ENCODE measurements around the gene CELF2.

The CELF2 gene

DNA sequence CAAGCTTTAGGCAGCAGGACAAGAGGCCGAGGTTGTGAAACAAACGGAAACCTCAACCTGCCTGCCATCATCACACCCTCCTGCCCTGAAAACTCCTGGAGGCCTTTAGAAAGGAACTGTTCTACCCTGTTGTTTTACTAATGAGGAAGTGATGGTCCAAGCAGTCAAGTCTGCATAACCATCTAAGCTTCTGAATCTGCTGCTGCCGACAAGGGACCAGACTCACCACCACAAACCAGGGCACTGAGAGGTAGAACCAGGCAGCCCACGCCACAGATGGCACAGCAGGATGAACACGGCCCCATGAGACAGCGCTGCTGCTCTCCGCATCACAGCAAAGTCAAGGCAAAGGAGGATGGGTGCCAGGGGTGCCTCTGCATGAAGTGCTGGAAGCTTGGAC, 209.4 kb downstream of the CELF2 start:
- DNase-seq, result no peak

DNA sequence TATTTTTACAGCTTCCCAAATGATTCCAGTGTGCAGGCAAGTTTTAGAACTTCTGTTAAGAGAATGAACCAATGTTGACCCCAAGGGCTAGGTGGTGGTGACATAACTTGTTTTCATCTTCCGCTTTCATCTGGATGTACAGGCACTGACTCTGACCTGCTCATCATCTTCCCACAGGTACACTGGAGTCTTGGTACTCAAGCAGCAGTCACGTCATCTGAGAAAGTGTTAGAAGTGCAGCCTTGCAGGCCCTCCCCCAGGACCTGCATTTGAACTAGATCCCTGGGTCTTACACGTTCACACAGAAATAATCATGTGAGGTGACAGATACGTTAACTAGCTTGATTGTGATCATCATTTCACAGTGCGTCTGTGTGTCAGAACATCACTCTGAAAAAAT, 212.2 kb downstream of the CELF2 start:
- DNase-seq, result no peak

DNA sequence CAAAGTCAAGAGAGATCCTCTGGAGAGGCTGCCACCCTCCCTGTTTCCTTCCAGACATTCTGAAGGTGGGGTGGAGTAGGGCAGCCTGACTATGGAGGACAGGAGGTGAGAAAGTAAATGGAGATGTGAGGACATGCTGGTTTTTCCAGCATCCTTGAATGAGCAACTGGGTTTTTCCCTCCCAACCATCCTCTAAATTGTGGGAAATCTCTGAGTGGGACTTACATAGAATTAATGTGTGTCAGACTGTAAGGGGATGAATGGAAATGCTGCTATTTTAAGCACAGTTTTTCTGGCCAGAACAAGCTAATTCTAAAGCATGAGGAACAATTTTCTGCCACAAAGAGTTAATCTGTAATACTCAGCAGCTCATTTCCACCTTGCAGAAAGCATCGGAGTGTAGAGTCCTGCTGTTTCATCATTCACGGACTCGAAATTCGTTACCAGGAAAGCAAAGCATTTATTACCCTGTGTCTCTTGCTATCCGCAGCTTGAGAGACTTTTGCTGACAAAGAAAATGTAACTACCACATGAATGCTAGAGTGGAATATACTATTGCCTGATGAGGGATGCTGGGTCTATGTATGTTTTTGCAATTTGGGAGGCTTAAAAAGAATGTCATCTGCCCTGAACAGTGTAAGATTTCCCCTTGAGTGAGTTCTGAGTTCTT, 213.0 kb downstream of the CELF2 start:
- no peak for DNase-seq

DNA sequence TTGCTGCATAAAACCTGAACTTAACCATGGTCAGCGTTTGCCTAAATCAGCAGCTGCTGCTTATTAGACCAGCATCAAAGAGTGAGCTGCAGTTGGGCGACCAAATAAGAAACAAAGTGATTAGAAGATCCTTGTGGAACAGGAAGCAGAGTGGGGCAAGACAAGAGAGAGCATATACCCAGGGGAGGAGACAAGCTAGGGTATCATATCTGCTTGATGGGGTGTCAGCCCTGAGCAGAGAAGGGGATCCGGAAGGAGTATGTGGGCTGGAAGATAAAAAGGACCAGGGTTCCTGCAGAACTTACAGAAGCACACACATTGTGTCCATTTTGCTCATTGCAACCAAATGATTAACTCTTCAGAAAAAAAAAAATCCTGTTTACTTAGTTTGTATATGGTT, 213.6 kb downstream of the CELF2 start:
- no peak for DNase-seq

DNA sequence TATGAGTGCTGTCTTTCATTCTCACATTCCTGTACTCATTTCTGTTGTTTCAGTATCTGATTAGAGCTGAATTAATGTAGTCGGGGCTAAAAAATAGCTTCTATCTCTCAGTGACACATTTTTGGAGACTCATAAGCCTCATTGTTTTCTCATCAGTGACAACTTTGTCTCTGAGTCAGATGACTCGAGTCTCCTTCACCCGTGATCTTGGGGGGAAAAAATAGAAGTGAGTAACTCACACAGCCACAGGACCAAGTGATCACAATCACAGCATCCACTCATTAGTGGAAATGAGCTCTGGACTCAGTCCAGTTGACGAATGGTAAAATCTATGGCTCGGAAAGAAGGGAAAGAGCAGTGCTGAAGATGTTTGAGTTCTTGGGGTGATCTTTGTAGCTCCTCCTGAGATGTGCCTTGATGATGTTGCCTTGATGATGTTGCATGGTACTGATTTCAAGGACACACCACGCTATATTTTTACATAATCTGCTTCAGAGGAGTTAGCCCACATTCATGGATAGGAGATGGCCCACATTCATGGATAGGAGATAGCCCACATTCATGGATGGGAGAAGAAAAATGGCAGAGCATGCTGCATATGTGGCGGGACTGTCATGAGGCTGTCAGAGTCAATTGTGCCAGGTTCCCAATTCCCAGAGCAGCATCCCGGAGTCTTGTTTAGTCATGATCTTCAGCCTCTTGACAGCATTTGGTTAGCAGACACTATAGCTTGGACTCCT, 214.7 kb downstream of the CELF2 start:
- DNase-seq, result no peak

DNA sequence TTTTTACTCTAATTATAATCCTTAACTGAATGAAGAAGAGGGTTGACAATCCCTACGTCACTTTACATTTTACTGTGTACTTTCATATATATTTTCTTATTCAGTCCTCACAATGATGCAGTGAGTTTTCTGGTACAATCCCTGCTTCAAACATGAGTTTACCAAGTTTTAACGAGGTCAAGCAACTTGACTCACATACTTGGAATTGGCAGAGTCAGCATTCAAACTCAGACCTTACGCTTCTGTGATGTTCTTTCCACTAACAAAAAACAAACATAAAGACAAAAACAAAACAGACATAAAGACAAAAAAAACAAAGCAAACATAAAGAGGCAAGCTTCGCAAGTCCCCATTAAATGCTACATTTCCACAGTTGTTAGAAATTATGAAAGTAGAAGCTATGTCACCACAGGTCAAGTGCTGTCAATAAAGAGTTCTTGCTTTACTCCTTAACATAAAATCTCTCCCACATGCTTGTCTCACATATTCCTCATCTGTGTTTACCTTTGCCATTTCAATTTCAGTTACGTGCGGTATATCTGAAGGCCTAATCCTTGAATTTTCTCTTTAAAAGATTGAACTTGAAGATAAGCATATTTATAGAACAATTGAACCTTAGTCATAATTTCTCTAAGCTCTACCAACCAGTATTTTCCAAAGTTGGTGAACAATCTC, 217.3 kb downstream of the CELF2 start:
- DNase-seq, result no peak

DNA sequence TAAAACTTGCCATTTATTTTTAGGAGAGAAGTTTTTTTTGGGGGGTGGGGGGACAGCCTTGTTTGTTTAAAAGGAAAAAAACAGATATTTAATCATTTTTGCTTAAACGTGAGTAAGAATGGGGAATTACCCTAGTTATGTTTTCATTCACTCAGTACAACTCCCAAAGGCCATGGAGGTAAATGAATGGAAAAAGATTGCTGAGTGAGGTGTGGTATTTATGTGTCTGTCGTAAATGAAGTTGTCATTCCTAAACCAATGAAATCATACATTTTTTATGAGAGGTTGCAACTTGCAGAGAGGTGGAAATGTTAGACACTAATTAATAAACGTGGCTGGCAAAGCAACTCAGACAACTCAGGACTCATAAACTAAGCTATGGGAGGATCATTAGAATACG, 218.1 kb downstream of the CELF2 start:
- DNase-seq, result no peak

DNA sequence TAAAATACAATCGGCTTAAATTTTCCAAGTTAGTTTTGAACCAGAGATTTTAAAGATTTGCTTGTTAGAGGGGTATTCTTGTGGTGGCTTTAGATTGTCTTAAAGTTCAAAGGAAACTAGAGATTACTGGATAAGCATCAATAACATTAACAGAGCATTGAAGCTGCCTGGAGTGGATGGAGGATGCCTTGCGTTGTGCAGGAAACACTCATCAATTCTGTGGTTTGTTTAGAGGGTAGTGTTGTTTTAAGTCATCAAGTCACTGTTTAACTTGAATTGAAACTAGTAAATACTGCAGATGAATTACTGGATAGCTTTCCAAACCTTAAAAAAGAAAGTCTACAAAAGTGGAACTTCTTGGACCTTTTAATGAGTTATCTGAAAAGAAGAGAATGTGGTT, 218.6 kb downstream of the CELF2 start:
- no peak for DNase-seq

DNA sequence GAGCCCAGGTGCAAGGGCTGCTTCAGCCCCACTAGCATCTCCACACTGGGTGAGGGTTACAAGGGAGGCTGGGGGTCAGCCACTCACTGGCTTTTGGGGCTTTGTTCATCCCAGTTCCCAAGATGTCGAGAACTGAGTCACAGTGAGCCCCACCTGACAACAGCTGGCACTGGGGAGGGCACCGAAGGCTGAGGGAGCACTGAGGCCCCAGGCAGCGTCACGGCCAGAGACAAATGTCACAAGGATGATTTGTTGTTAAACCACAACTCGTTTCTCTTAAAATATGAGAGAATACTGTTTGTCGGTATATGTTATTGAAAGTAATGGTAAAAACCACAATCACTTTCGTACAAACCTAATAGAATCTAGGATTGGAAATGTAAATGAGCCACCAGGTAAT, 219.9 kb downstream of the CELF2 start:
- DNase-seq, result no peak

DNA sequence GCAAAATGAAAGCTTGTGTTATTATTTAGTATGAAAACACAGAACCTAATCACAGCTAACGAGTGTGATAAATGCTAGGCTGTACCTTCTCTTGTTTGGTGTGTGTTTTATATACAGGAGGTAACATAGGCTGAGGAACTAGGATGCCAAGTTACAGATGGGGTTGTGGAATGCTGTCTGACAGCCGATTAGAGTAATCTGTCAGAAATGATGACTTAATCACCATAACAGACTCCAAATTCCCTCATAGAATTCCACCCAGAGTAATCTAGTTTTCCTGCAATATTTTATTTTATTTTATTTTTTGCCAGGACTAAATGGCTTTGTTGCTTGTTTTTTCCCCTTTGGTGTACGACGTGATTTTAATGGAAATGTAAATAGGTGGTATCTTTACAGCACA, 221.2 kb downstream of the CELF2 start:
- DNase-seq, result no peak

DNA sequence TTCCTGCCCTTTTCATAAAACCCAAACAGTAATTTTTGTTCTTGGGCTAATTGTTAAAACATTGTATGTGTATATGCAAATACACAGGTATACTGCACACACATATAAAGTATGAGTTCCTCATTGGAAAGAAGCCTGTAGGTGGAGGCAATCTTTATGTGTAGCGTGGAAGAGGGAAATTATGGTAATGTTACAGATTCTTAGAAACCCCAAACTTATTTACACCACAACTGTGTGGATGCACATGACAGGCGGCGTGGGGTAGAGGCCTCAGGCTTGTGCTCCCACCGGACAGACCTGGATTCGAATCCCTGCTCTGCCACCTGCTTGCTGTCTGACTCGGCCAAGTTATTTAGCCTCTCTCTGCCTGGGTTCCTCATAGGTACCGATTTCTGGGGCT, 223.0 kb downstream of the CELF2 start:
- DNase-seq, result no peak

DNA sequence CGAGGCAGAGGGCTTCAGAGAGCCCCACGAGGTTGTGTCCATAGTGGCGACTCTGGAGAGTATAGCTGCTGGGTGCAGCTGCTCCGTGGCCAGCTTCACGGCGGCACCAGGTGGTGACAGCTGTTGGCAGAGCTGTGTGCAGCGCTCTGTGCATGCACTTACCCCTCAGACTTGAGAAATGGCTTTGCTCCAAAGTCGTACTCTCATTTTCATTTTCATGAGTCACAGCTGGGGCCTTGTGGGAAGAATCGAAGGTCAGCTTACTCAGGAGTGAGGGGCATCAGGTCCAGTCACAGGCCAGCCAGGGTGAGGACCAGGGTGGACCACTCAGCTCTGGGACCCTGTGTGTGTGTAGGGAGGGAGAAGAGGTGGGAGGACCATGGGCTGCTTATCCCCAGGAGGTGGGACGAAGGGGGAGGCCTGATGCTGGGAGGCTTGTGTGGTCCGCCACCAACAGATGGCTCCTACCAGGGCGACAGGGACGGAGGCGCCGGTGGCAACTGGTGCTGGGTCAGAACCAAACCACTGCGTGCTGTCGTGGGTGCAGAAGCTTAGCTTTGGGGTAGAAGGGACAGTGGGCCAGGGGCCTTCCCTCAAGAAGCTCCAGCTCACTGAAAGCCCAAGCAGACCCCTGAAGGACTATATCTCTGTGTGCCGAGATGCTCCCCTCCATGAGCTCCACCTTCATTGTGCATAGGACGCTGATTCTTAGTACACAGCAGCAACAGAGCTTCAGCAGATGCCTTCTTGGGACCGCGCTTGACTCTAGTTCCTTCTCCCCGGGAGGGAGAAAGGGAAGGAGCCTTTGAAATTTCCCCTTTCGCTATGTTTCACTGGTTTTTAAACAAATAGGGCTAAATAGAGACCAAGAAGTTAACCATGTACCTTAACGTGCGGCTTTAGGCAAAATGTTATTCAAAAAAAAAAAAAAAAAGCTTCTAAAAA, 225.0 kb downstream of the CELF2 start:
- DNase-seq, result peak; percentile 16

DNA sequence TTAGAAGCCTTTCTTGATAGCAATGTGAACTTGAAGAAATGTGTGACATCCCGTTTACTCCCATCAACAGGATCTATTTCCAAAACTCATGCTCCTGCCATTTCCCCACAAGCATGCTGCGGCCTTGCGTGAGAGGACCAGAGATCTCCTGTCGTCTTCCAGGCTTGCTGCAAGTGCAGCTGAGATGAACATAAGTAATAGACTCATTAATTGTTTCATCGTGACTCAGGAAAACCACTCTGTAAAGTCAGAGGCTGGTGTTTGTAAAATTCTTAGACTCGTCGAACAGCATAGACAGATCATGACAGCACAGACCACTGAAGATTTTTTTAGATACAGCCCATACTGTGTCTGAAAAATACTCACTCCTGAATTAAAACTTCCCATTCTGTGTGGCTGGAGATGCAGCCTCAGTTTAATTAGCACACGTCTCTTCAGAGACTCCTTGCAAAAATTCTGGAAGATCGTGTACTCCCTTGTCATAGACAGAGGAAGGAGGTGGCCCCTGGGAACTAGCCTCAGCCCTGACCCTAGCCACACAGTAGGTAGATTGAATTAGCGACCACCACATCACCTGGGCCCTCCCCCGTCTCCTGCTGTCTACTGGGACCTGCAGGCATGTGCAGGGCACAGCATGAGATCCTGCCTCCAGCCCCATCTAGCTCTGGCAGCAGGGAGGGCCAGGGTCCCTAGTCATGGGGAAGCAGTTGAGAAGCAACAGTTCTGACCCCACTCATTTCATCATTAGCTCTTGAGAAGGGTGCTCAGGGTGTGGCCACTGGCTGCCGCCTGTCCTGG, 226.0 kb downstream of the CELF2 start:
- peak; percentile 12 for DNase-seq

DNA sequence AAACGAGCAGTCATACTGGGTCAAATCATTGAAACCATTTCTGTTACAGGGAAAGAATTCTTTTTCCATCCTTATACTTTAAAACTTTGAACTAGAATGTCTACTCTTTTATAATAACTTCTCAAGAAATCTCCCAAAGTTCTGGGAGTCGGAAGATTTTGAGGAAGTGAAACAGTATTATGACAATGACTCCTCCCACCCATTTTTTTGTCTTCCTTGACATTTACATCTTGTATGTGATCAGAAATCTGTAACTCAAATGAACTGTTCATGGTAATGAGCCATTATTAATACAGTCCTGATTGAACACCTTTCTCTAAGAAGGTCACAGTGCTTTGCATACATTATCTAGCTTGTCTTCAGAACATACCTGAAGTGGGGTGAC, 227.4 kb downstream of the CELF2 start:
- no peak for DNase-seq

DNA sequence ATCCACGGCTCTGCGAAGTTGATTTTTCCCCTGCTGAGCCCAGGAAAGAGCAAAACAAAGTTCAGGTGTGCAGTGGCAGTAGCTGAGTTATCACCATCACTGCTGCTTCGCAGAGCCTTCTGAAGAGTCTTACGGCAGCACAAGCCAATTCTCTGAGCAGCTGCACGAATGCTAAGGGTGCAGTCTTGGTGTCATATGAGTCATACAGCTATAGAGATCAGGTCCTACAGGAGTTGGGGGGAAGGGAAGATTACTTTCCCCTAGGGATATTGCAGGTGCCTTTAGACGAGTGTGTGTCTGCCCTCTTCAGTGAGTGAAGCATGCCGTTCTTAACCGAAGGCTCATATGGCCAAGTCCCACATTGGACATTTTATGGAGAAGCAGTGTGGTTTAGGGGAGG, 227.8 kb downstream of the CELF2 start:
- DNase-seq, result no peak

DNA sequence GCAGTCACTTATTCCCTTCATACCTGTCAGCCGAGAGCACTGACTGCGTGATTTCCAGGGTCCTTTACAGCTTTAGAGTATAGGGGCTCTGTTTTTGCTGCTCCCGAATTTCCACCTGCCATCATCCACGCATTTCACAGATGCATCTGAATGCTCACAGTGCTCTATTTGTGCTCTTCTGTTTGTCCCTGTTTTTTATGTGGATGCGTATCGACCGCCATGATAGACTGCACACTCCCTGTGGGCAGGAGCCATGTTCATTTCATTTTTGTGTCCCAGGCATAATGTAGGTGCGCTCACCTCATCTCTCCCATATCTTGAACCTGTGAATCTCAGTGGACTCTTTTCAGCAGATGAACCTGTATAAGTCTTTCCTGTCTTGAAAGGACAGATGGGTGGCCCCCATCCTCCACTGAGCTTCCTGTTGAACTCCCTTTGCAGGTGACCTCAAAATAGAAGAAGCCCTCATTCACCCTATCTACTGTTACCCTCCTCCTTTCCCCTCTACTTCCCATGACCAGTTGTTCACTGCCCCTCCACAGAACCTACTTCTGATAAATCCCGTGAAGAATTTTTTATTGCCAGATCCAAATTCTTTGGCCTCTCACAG, 228.4 kb downstream of the CELF2 start:
- no peak for DNase-seq

DNA sequence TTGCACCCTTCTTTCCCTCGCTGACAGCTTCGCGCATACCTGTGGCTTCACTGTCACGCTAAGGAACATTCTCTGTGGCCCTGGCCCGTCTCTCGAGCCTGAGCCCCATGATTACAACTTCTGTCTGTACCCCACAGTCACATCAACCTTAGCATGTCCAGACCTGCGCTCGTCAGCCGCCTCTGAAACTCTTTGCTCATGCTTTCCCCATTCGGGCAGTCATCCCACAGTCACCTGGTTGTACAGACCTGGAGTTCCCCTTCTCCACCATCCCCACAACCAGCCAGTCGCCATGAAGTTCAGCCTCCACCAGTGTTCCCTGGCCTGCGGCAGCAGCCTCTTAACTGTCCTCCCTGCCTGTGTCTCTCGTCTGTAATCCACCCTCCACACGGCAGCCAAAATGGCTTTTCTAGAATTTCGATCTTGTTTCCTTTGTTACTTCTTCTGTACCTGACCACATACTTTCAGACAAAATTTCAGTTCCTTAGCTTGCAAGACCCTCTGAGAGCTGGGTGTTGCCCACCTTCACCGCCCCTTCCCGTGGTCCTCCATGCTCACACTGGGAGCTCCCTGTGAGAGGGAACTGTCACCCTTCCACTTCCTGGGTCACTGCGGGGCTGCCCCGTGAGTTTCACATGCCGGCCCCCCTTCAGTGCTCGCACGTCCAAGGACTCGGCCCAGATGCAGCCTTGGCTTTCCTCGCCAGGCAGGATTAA, 229.2 kb downstream of the CELF2 start:
- no peak for DNase-seq

DNA sequence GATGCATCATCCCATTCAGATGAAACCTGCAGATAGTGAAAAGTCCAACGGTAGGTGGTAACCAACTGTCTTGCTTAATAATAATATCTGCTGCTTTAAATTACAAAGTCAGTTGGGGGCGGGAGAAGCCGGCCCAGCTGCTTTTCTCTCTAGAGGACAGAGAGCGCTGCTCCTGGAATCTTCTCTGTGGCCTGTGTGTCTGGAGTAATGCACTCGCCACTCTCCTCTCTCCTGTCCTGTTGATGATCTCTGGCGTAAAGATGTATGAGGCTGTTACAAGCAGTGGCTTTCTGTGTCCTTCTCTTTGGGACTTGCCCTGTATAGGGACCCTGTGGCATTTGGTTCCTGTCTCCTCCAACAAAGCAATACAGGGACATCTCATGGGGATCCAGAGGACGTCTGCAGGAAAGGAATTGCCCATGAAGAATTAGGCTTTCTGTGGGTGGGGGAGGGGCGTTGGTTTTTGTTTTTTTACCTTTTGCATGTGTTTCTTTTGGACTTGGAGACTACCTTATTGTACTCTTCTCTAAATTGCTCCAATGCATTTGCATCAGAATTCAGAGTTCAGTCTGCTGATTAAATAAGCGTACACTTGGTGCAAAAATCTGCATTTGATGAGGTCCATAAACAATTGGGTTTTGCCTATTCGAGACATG, 231.6 kb downstream of the CELF2 start:
- DNase-seq, result no peak

DNA sequence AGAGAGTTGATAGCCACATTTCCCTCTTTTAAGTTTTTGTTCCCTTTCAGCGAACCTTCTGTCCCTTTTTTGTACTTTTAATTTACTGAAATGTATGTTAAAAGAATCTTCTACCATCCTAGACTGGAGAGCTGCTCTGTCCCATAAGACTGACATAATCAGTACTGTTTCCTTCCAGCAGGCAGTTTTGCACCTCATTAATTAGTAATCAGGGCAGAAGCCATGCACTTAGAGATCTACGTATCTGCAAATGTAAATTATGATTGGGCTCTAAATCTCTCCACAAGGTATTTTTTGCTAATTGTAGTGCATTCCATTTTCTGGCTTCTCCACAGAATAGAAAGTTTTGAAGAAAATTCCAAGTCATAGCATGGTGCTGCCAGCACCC, 232.1 kb downstream of the CELF2 start:
- no peak for DNase-seq

DNA sequence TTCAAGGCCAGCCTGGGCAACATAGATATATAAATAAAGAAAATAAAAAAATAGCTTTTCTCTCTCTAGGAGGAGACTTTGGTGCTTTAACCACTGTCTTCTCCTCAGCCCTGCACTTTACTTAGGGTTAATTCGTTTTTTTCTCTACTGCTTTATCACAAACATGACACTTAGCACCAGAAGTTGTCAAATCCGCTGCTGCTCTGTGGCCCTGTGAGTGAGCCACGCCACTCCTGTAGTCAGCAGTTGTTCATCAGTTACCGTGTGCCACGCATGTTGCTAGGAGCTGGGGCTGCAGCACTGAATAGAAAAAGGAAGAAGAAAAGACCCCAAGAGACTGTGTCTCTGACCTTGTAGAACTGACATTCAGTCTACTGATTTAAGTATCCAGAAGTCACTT, 232.6 kb downstream of the CELF2 start:
- no peak for DNase-seq
